K562 (cell line): ENCODE data around the gene SHISA7. TPM values are rescaled to one million over a fixed set of nuclear protein-coding genes. Genes with fewer than 3 reads are reported as not detected.

Experiments
- ATAC-seq: fragments of 200-7000 bp; cut with Tn5 transposase; 3 replicates; pipeline ENCODE4 v1.9.1; 2020; ENCODE audit warnings: moderate library complexity
- BruUV-seq: library from RNA; stranded (reverse); fragments of 400-500 nt; replicated peaks from 2 replicates; lab custom pipeline; 2021; lab: Mats Ljungman, UMichigan
- CTCF ChIA-PET: fragments of 300-600 bp; formaldehyde crosslinking; extraction: SDS; loops from one replicate; lab custom pipeline; 2021; ENCODE audit warnings: low intra/inter-chr PET ratio; lab: Yijun Ruan, JAX
- POLR2A ChIA-PET: fragments of 300-600, 350-650 bp; sonication (Branson Sonifier 250); formaldehyde crosslinking; extraction: SDS; loops from one replicate; lab custom pipeline; 2021; ENCODE audit warnings: antibody characterized with exemption, inconsistent platforms; lab: Yijun Ruan, JAX
- DNase-seq, 4 experiments: peaks; one replicate each; pipeline versions ENCODE4 v3.0.0 to v3.0.0-alpha.2; 2011 to 2018; ENCODE audit warnings: low spot score in 3 of 4, mixed read lengths in 3 of 4; ENCODE audit errors: extremely low read depth in 1 of 4
- FAIRE-seq: peaks from 2 replicates; lab custom pipeline; 2011; peaks lifted over from hg19 to GRCh38; lab: Jason Lieb, UNC
- H2AFZ ChIP-seq: 2 replicates; pipeline ENCODE4 v1.6.0; 2011; ENCODE audit warnings: low read depth, low read length, control low read depth, inconsistent platforms
- H3K27ac ChIP-seq: fragments of 200-600 bp; 3 replicates; pipeline ENCODE4 v1.8.0; 2011; ENCODE audit warnings: low read depth, mild to moderate bottlenecking, control low read depth, inconsistent platforms, low read length, moderate library complexity, mixed read lengths; ENCODE audit errors: extremely low read depth
- H3K27me3 ChIP-seq, 2 experiments: fragments of 300-600 bp in 1 of 2; 2 replicates in 1 of 2; 3 replicates in 1 of 2; pipeline versions ENCODE4 v1.6.0 to v1.8.0; 2011; ENCODE audit warnings: inconsistent platforms in 2 of 2, low read length in 2 of 2, mild to moderate bottlenecking in 1 of 2, mixed read lengths in 1 of 2, moderate library complexity in 1 of 2; ENCODE audit not compliant: control insufficient read depth in 2 of 2, insufficient read depth in 2 of 2
- H3K36me3 ChIP-seq: fragments of 300-600 bp; 3 replicates; pipeline ENCODE4 v1.8.0; 2011; ENCODE audit warnings: mild to moderate bottlenecking, low read length, inconsistent platforms; ENCODE audit not compliant: control insufficient read depth, insufficient read depth
- H3K4me1 ChIP-seq, 2 experiments: fragments of 200-600 bp in 1 of 2; replicated peaks in 1 of 2; 2 replicates in 1 of 2; 3 replicates in 1 of 2; pipeline versions ENCODE4 v1.5.1 to v1.8.0; 2011; ENCODE audit warnings: inconsistent platforms in 2 of 2, low read length in 2 of 2, mild to moderate bottlenecking in 1 of 2, mixed read lengths in 1 of 2, moderate library complexity in 1 of 2; ENCODE audit not compliant: control insufficient read depth in 2 of 2, insufficient read depth in 2 of 2
- H3K4me2 ChIP-seq: 2 replicates; pipeline ENCODE4 v1.6.1; 2011; ENCODE audit warnings: low read length, control low read depth, inconsistent platforms, mixed read lengths; ENCODE audit not compliant: insufficient read depth
- H3K4me3 ChIP-seq: fragments of 200-600 bp; sonication (generic), shearing (Covaris generic); 2 replicates; pipeline ENCODE4 v1.5.1; 2016; ENCODE audit warnings: control low read depth, inconsistent platforms
- H3K79me2 ChIP-seq: fragments of 200-600 bp; 3 replicates; pipeline ENCODE4 v1.8.0; 2011; ENCODE audit warnings: low read length, inconsistent platforms; ENCODE audit not compliant: control insufficient read depth, insufficient read depth
- H3K9ac ChIP-seq, 2 experiments: 2 replicates each; pipeline versions ENCODE4 v1.6.0 to v1.6.1; 2011; ENCODE audit warnings: low read depth in 2 of 2, low read length in 2 of 2, control low read depth in 1 of 2, inconsistent platforms in 1 of 2, mild to moderate bottlenecking in 1 of 2, mixed read lengths in 1 of 2; ENCODE audit not compliant: insufficient read depth in 1 of 2
- H3K9me1 ChIP-seq: one replicate; pipeline ENCODE4 v1.6.0; 2011; ENCODE audit warnings: inconsistent platforms, mild to moderate bottlenecking, low read length, moderate library complexity; ENCODE audit not compliant: control insufficient read depth, insufficient read depth
- H3K9me3 ChIP-seq: replicated peaks from 2 replicates; pipeline ENCODE4 v1.5.1; 2011; ENCODE audit warnings: low read depth, low read length, inconsistent platforms; ENCODE audit not compliant: control insufficient read depth, insufficient read depth
- H4K20me1 ChIP-seq: replicated peaks from 2 replicates; pipeline ENCODE4 v1.6.1; 2011; ENCODE audit warnings: low read length, inconsistent platforms, mixed read lengths; ENCODE audit not compliant: control insufficient read depth, insufficient read depth
- COPS2 ChIP-seq: fragments of 450-650 bp; conservative IDR thresholded peaks from 2 replicates; pipeline ENCODE4 v1.6.1; 2016; ENCODE audit warnings: mild to moderate bottlenecking, moderate library complexity
- EGR1 ChIP-seq: fragments of 450-650 bp; conservative IDR thresholded peaks from 2 replicates; pipeline ENCODE4 v1.6.1; 2017; ENCODE audit warnings: mild to moderate bottlenecking
- POLR2G ChIP-seq: fragments of 200-400 bp; formaldehyde crosslinking; IDR thresholded peaks from 2 replicates; pipeline ENCODE4 v1.6.1; 2017; ENCODE audit warnings: low read depth, mild to moderate bottlenecking, antibody characterized with exemption, low read length, moderate library complexity
- SPI1 ChIP-seq: IDR thresholded peaks from 2 replicates; pipeline ENCODE4 v1.6.1; 2011; ENCODE audit warnings: low read depth, low read length, control low read depth, borderline replicate concordance
- TOE1 ChIP-seq, 2 experiments: fragments of 450-650 bp in 1 of 2; sonication (generic) in 1 of 2; formaldehyde crosslinking in 1 of 2; IDR thresholded peaks; 2 replicates each; pipeline versions ENCODE4 v1.7.1 to v1.8.0; 2016 to 2022; ENCODE audit warnings: borderline replicate concordance in 2 of 2, mild to moderate bottlenecking in 2 of 2, antibody characterized with exemption in 1 of 2, inconsistent platforms in 1 of 2, low read depth in 1 of 2, missing genetic modification reagents in 1 of 2, moderate library complexity in 1 of 2
- ZNF146 ChIP-seq: IDR thresholded peaks from one replicate; pipeline ENCODE4 v1.6.1; 2018; ENCODE audit warnings: missing compliant biosample characterization; ENCODE audit not compliant: unreplicated experiment
- WGBS: fragments of 100-300 bp; shearing (Covaris generic); methylation state at CpG from one replicate; pipeline ENCODE4 v1.1.6; 2016; ENCODE audit warnings: low coverage, mixed read lengths; ENCODE audit not compliant: insufficient coverage; ENCODE audit errors: missing lambda C conversion rate; 5-methylcytosine and 5-hydroxymethylcytosine counted together
- in situ Hi-C: fragments of 300-500 bp; cut with MboI; formaldehyde crosslinking; loops from 4 replicates; pipeline ENCODE4 v1.15.0; 2018; ENCODE audit warnings: inconsistent platforms, mixed read lengths
- intact Hi-C: fragments of 100-400 bp; cut with micrococcal nuclease; formaldehyde crosslinking; loops from 2 replicates; pipeline ENCODE4 v1.14.2; 2022
- polyA plus RNA-seq, 8 experiments: library from polyadenylated mRNA; depleted of rRNA in 4 of 8; stranded (reverse) in 5 of 8; unstranded in 3 of 8; fragments of >200 nt; fragmentation: Nextera tagmentation in 2 of 8; fragmentation: Illumina TruSeq in 1 of 8; extraction: Ambion mirVana in 2 of 8; extraction: Trizol in 1 of 8; gene quantifications; 2 replicates each; pipeline versions ENCODE4 v1.2.1 to v1.2.3, GENCODE V29; 2011 to 2014; ENCODE audit warnings: inconsistent platforms in 1 of 8, missing spikeins in 1 of 8
- total RNA-seq, 7 experiments: library from RNA; depleted of rRNA in 6 of 7; stranded (reverse); fragments of >200 nt in 6 of 7; fragmentation: Illumina TruSeq in 2 of 7; extraction: Trizol in 2 of 7; gene quantifications; 2 replicates each; pipeline versions ENCODE4 v1.2.1 to v1.2.3, GENCODE V29; 2011 to 2021; ENCODE audit warnings: low replicate concordance in 1 of 7

SHISA7 gene
- total and polyA plus RNA-seq, 9 of the 15 experiments (the other 6 are each of a cell fraction or from before 2014, with no cell fraction given) = 0.01 to 0.40 (median 0.07) TPM

DNA sequence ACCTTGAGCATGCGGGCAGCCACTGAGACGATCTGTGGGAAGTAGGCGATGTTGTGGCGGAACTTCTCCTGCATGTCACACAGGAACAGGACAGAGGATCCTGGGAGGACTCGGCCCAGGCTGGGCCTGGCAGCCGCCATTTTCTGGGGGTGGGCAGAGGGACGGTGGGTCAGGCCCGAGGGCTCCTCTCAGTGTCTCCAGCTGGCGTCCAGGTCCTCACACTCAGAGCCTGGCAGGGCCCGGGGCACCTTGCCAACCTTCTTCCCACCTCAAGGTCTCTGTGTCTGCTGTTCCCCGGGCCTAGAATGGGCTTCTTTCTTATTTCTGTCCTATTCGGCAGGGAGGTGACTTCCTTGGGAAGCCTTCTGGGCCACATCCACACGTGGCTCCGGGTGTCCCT, 13.2 kb upstream of the SHISA7 start:
- no TSS peak for BruUV-seq
- H3K27ac ChIP-seq = no peak overlapping the region
- H3K9ac ChIP-seq = peak overlapping the region in 1 of 2 experiments; percentile 28; a peak in 1 of 4 replicates
- H3K9me3 ChIP-seq = no peaks in the 10 kb centered on the region
- H3K4me2 ChIP-seq = no peak overlapping the region
- H2AFZ ChIP-seq = no peak overlapping the region
- ATAC-seq (no peak), DNase-seq (no peak), FAIRE-seq (no peak)
- H3K36me3 ChIP-seq = peaks cover 41% of the 10 kb centered on the region; the same call in 2 of the 3 replicates
- 96% methylated on average over 11 of the region's 14 CpGs for WGBS
- H3K4me3 ChIP-seq = no peak overlapping the region
- H3K27me3 ChIP-seq = no peaks in the 10 kb centered on the region; a peak in 1 of 5 replicates
- ChIA-PET POLR2A (interaction anchor here (0.7 kb wide), 1 partner anchor 49 kb away, joined by 3 read pairs; the partner anchor contains the start of gene UBE2S), CTCF (no interaction called here)
- peaks cover 39% of the 10 kb centered on the region for H3K79me2 ChIP-seq
- no peak for TF ChIP-seq TOE1 (IDR thresholded peaks at IDR 0.05; ENCODE audit: borderline replicate concordance)
- TF ChIP-seq TOE1 (CRISPR knock-in tag; IDR thresholded peaks at IDR 0.05; ENCODE audit: borderline replicate concordance, low read depth) = no peak
- 0 out of 2 replicates have a peak, but pooled peaks have one; percentile 32 for TF ChIP-seq POLR2G
- H3K9me1 ChIP-seq = no peaks in the 10 kb centered on the region
- H3K4me1 ChIP-seq = peaks cover 19 to 73% of the 10 kb centered on the region in 2 experiments
- no peaks in the 10 kb centered on the region; the same call in 1 of the 2 replicates for H4K20me1 ChIP-seq
- in situ Hi-C loops (no loop called here), intact Hi-C loops (no loop called here)

DNA sequence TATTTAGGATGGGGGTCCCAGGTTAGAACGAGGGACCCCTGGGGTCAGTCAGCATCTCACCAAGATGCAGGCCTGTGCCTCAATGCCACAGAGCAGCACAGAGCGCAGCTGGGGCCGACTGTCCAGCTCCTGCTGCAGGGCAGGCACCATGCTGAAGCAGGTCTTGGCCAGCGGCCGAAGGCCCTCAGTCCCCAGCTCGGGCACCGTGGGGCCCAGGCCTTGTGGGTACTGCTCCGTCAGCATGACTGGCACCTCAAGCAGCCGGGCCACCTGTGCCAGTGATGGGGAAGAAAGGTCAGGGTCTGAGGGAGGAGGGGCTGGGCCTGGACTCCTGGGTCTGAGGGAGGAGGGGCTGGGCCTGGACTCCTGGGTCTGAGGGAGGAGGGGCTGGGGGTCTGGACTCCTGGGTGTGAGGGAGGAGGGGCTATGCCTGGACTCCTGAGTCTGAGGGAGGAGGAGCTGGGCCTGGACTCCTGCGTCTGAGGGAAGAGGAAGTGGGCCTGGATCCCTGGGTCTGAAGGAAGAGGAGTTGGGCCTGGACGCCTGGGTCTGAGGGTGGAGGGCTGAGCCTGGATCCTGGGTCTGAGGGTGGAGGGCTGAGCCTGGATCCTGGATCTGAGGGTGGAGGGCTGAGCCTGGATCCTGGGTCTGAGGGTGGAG, 12.6 kb upstream of the SHISA7 start:
- no peak for TF ChIP-seq EGR1
- peak; percentile 32; the same call in 1 of the 2 replicates for TF ChIP-seq SPI1
- no peak for TF ChIP-seq ZNF146 (CRISPR knock-in tag)
- TF ChIP-seq COPS2 = no peak
- H3K4me1 ChIP-seq = peaks cover 18 to 70% of the 10 kb centered on the region in 2 experiments
- in situ Hi-C loops (no loop called here), intact Hi-C loops (no loop called here)
- peaks cover 33% of the 10 kb centered on the region for H3K79me2 ChIP-seq
- H3K4me3 ChIP-seq = no peak overlapping the region
- no peak for DNase-seq
- no peak overlapping the region for H3K9ac ChIP-seq
- ChIA-PET POLR2A (interaction anchor here (0.6 to 0.7 kb wide), 2 partner anchors 18 to 48 kb away, joined by 3 read pairs; partner anchors contain the start of gene UBE2S), CTCF (no interaction called here)
- peaks cover 41% of the 10 kb centered on the region; the same call in 2 of the 3 replicates for H3K36me3 ChIP-seq
- ATAC-seq = no peak
- H3K9me1 ChIP-seq = no peaks in the 10 kb centered on the region
- H4K20me1 ChIP-seq = no peaks in the 10 kb centered on the region; the same call in 1 of the 2 replicates
- no peak for FAIRE-seq
- no peak overlapping the region for H3K27ac ChIP-seq
- H3K9me3 ChIP-seq = no peaks in the 10 kb centered on the region
- H2AFZ ChIP-seq = no peak overlapping the region
- H3K27me3 ChIP-seq = peaks cover 0 to under 1% of the 10 kb centered on the region in 2 experiments; a peak in 3 of 5 replicates
- no peak overlapping the region for H3K4me2 ChIP-seq
- 57% methylated on average over 6 of the region's 11 CpGs for WGBS
- BruUV-seq = no TSS peak
